Endothelial cell of umbilical vein (primary cell): ENCODE results near the gene NT5DC4. TPM values are rescaled to one million over a fixed set of nuclear protein-coding genes. Genes with fewer than 3 reads are reported as not detected.
A peak's percentile ranks its signal among the peaks of the same experiment; 100 is the strongest.

Experiments
- BruUV-seq: library from RNA; stranded (reverse); fragments of 400-500 nt; replicated peaks from 2 replicates; lab custom pipeline; 2021; lab: Mats Ljungman, UMichigan
- CTCF ChIA-PET: fragments of 300-600, 350-600 bp; sonication (Branson Sonifier 250); formaldehyde crosslinking; loops from one replicate; lab custom pipeline; 2021; ENCODE audit warnings: antibody characterized with exemption, inconsistent platforms; lab: Charles Lee
- POLR2A ChIA-PET: fragments of 300-600, 350-600 bp; sonication (Branson Sonifier 250); formaldehyde crosslinking; loops from one replicate; lab custom pipeline; 2021; ENCODE audit warnings: antibody characterized with exemption, inconsistent platforms; lab: Charles Lee
- DNase-seq: peaks from one replicate; pipeline ENCODE4 v3.0.0-alpha.2; 2011; ENCODE audit warnings: low read depth, low spot score
- FAIRE-seq: peaks from 2 replicates; lab custom pipeline; 2011; peaks lifted over from hg19 to GRCh38; lab: Jason Lieb, UNC
- H2AFZ ChIP-seq: 2 replicates; pipeline ENCODE4 v1.6.0; 2012; ENCODE audit warnings: low read depth, low read length, control low read depth, inconsistent platforms
- H3K27ac ChIP-seq: 2 replicates; pipeline ENCODE4 v1.5.1; 2011; ENCODE audit warnings: low read depth, mild to moderate bottlenecking, control low read depth, low read length, moderate library complexity; ENCODE audit not compliant: insufficient read depth
- H3K27me3 ChIP-seq, 2 experiments: 2 replicates each; pipeline versions ENCODE4 v1.6.0 to v1.6.1; 2011; ENCODE audit warnings: low read length in 2 of 2, mixed read lengths in 1 of 2; ENCODE audit not compliant: control insufficient read depth in 2 of 2, insufficient read depth in 2 of 2
- H3K36me3 ChIP-seq, 2 experiments: 2 replicates in 1 of 2; 3 replicates in 1 of 2; pipeline ENCODE4 v1.5.1; 2011; ENCODE audit warnings: low read length in 2 of 2, mild to moderate bottlenecking in 1 of 2, moderate library complexity in 1 of 2; ENCODE audit not compliant: control insufficient read depth in 2 of 2, insufficient read depth in 2 of 2; ENCODE audit errors: extremely low read depth in 1 of 2
- H3K4me1 ChIP-seq: 3 replicates; pipeline ENCODE4 v1.5.1; 2011; ENCODE audit warnings: mild to moderate bottlenecking, low read length; ENCODE audit not compliant: control insufficient read depth, insufficient read depth; ENCODE audit errors: extremely low read depth
- H3K4me2 ChIP-seq: 2 replicates; pipeline ENCODE4 v1.6.1; 2011; ENCODE audit warnings: low read length, control low read depth, mixed read lengths; ENCODE audit not compliant: insufficient read depth
- H3K4me3 ChIP-seq, 3 experiments: fragments of 200-600 bp in 1 of 3; sonication (generic), shearing (Covaris generic) in 1 of 3; replicated peaks in 1 of 3; 2 replicates each; pipeline ENCODE4 v1.5.1; 2011 to 2016; ENCODE audit warnings: control low read depth in 3 of 3, low read length in 3 of 3, mild to moderate bottlenecking in 2 of 3, inconsistent platforms in 1 of 3, low read depth in 1 of 3, moderate library complexity in 1 of 3; ENCODE audit not compliant: insufficient read depth in 1 of 3
- H3K79me2 ChIP-seq: 2 replicates; pipeline ENCODE4 v1.6.0; 2012; ENCODE audit warnings: low read length, inconsistent platforms; ENCODE audit not compliant: control insufficient read depth, insufficient read depth
- H3K9ac ChIP-seq: replicated peaks from 2 replicates; pipeline ENCODE3; 2011; ENCODE audit warnings: low read length, control low read depth; ENCODE audit not compliant: insufficient read depth; ENCODE audit errors: extremely low read depth
- H3K9me1 ChIP-seq: replicated peaks from 3 replicates; pipeline ENCODE4 v1.6.0; 2011; ENCODE audit warnings: mild to moderate bottlenecking, low read length; ENCODE audit not compliant: control insufficient read depth, insufficient read depth; ENCODE audit errors: extremely low read depth
- H3K9me3 ChIP-seq: replicated peaks from 2 replicates; pipeline ENCODE4 v1.5.1; 2012; ENCODE audit warnings: low read length, inconsistent platforms; ENCODE audit not compliant: control insufficient read depth, insufficient read depth
- H4K20me1 ChIP-seq: replicated peaks from 2 replicates; pipeline ENCODE3; 2011; ENCODE audit warnings: mild to moderate bottlenecking, low read length; ENCODE audit not compliant: control insufficient read depth, insufficient read depth; ENCODE audit errors: extremely low read depth
- CTCF ChIP-seq, 2 donors: IDR thresholded peaks; 1 replicate in 1 of 2; 2 replicates in 1 of 2; pipeline ENCODE4 v1.5.1; 2011; ENCODE audit warnings: low read length in 2 of 2, mild to moderate bottlenecking in 2 of 2, moderate library complexity in 2 of 2, control low read depth in 1 of 2, inconsistent platforms in 1 of 2, low read depth in 1 of 2; ENCODE audit not compliant: insufficient read depth in 1 of 2; ENCODE audit errors: extremely low read depth in 1 of 2
- EZH2 ChIP-seq: IDR thresholded peaks from 2 replicates; pipeline ENCODE4 v1.6.1; 2012; ENCODE audit warnings: borderline replicate concordance, low read depth, mild to moderate bottlenecking, moderate library complexity, low read length, inconsistent platforms; ENCODE audit not compliant: severe bottlenecking
- FOS ChIP-seq: IDR thresholded peaks from 2 replicates; pipeline ENCODE4 v1.6.1; 2011; ENCODE audit warnings: mild to moderate bottlenecking, low read length, moderate library complexity, borderline replicate concordance; ENCODE audit not compliant: insufficient read depth
- GATA2 ChIP-seq: IDR thresholded peaks from 2 replicates; pipeline ENCODE4 v1.7.0; 2011; ENCODE audit warnings: low read depth, mild to moderate bottlenecking, moderate library complexity, mixed read lengths, low read length; ENCODE audit not compliant: insufficient read length, insufficient read depth
- JUN ChIP-seq: IDR thresholded peaks from 2 replicates; pipeline ENCODE4 v1.6.1; 2011; ENCODE audit warnings: borderline replicate concordance, low read depth; ENCODE audit not compliant: insufficient read length, insufficient read depth
- MAX ChIP-seq: IDR thresholded peaks from 2 replicates; pipeline ENCODE4 v1.6.1; 2011; ENCODE audit not compliant: insufficient read depth, insufficient read length
- MYC ChIP-seq: IDR thresholded peaks from one replicate; pipeline ENCODE4 v1.6.1; 2011; ENCODE audit warnings: mild to moderate bottlenecking, low read depth, low read length
- POLR2A ChIP-seq: IDR thresholded peaks from 2 replicates; pipeline ENCODE4 v1.6.1; 2012; ENCODE audit warnings: low read depth, mild to moderate bottlenecking, control low read depth, low read length
- POLR2AphosphoS5 ChIP-seq: IDR thresholded peaks from 2 replicates; pipeline ENCODE4 v1.6.1; 2012; ENCODE audit warnings: low read depth, mild to moderate bottlenecking, control low read depth, low read length, moderate library complexity; ENCODE audit not compliant: insufficient read depth
- dilution Hi-C: fragments of 300-500 bp; cut with MboI; formaldehyde crosslinking; loops from one replicate; pipeline ENCODE4 v1.15.0; 2019; ENCODE audit warnings: low sequenced_read_pairs; ENCODE audit not compliant: extremely low pct_ligation_motif_present
- intact Hi-C: fragments of 100-400 bp; cut with micrococcal nuclease; formaldehyde crosslinking; loops from one replicate; pipeline ENCODE4 v1.10.0; 2022
- polyA plus RNA-seq, 4 experiments: library from polyadenylated mRNA; depleted of rRNA in 3 of 4; stranded (reverse) in 3 of 4; unstranded in 1 of 4; fragments of >200 nt; gene quantifications; 2 replicates each; pipeline versions ENCODE4 v1.2.1 to v1.2.3, GENCODE V29; 2011 to 2012; ENCODE audit warnings: missing spikeins in 1 of 4
- total RNA-seq: library from RNA; stranded (reverse); gene quantifications from 2 replicates; pipeline ENCODE4 v1.2.3, GENCODE V29; 2021

Gene NT5DC4
- total and polyA plus RNA-seq, 2 donors (not counting 3 experiments of a cell fraction or from before 2014, with no cell fraction given), result not detected

GRCh38 chr2:112765251-112765650 is 44.4 kb downstream of the NT5DC4 start:
- dilution Hi-C loops, result loop anchor here (25.0 kb wide), 1 partner anchor 172 kb away; no protein-coding TSS in a partner anchor
- CTCF ChIA-PET, result interaction anchor here (3.1 to 6.2 kb wide), 2 partner anchors 120 to 176 kb away, joined by 19 to 44 read pairs; no protein-coding TSS in a partner anchor
- Histone ChIP-seq H3K4me3 (peak overlapping the region; percentile 78 to 90 (median 87)), H3K9me1 (no peaks in the 10 kb centered on the region), H3K27ac (no peak overlapping the region), H3K4me2 (peak overlapping the region; percentile 87), H3K9me3 (no peaks in the 10 kb centered on the region), H3K9ac (peak overlapping the region; percentile 52), H3K36me3 (peaks cover 0 to 7% of the 10 kb centered on the region in 2 experiments), H3K4me1 (peaks cover 21% of the 10 kb centered on the region), H3K27me3 (no peaks in the 10 kb centered on the region), H2AFZ (peak overlapping the region; percentile 87), H3K79me2 (peaks cover 30% of the 10 kb centered on the region), H4K20me1 (no peaks in the 10 kb centered on the region)
- POLR2A ChIA-PET, result no interaction called here
- no peak for DNase-seq
- no TSS peak for BruUV-seq
- TF ChIP-seq POLR2A (no peak), EZH2 (no peak), POLR2AphosphoS5 (no peak), JUN (no peak), GATA2 (no peak), CTCF (IDR thresholded peaks at IDR 0.05; ENCODE audit: extremely low read depth in 1 of 2, insufficient read depth in 1 of 2, low read depth in 1 of 2, low read length in 2 of 2) (no peak), MAX (no peak), FOS (no peak), MYC (no peak)
- intact Hi-C loops, result loop anchor here (2.0 kb wide), 1 partner anchor 14 kb away; no protein-coding TSS in a partner anchor
- no peak for FAIRE-seq
